HG02943 (cell line): ENCODE results near the gene FLRT2.

Experiments used
- ATAC-seq: cut with Tn5 transposase; IDR thresholded peaks from one replicate; pipeline ENCODE4 v1.9.1; 2021; ENCODE audit warnings: mild to moderate bottlenecking, low read depth, moderate library complexity; ENCODE audit not compliant: unreplicated experiment

Gene FLRT2

DNA sequence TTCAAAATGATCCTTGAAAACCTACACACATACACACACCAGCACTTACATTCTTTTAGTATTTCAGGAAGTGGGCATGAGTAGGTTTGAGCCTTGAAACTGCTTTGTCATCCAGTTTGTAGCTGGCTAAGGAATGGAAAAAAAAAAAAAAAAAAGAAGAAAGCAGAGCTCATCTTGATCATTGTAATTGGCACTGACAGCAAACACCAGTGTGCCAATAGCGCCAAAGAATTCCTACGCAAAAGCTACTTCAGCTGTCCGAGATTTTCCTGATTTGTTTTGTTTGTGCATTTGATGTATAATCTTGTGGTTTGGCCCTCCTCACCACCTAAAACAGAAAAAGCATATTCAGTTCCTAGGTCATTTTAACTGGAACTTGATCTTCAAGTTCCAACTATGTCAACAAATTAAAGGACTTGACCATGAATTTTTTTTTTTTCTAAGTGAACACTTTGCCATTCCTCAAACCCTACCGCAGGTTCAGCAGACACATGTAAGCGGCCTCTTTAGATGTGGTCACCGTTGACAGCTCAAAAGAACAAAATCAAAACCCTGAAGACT lies 57.3 kb downstream of the FLRT2 start:
- no peak for ATAC-seq

DNA sequence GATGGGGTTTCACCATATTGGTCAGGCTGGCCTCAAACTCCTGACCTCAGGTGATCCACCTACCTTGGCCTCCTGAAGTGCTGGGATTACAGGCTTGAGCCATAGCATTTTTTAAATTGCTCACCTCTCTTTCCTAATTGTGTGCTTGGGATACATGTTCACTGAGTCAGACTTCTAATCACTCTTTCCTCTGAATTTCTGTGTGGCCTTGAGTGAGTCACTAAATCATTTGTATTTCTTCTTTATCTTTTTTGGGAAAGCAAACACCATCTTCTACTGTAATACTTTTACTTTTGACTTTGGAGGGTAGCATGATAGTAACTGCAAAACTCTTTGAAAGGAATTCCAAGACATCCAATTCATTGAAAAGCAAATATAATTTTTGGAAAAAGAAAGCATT lies 60.8 kb downstream of the FLRT2 start:
- ATAC-seq: no peak

- ATAC-seq: no peak
Measured at GRCh38 chr14:85594217-85594616, 64.3 kb downstream of the FLRT2 start.

DNA sequence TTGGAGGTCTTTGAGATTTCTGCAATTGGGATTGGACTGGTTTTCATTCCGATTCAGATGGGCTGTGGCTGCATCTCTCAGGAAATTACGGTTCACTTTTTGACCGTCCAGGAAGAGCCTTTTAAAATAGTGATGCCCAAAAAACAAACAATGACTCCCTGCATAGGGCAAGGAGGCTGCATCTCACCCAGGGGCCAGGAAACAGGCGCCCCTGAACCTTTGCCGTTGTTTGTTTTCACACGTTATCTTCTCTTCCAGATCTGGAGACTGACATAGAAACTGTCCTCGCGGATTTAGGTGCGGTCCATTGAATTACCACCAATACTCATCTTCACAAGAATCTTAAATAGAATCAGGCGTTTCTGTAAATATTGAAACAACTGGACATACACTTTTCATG lies 66.0 kb downstream of the FLRT2 start:
- no peak for ATAC-seq

DNA sequence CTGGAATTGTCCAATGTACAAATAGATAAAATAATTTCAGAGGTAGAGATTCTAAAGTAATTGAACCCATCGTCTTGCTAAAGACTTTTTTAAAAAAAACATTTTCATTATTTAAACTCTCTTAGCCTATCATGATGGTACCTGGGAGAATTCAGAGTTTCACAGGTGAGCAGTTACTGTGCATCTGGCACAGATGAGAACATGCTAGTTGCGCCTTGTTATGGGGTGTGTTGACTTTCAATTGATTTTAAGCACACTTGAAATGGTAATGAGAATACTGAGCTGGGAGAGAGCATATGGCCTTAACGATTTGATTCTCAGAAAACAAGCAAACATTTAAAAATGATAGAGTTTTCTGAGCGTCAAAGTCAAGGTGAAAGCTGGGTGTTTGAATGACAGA lies 66.6 kb downstream of the FLRT2 start:
- ATAC-seq: no peak

- ATAC-seq: no peak
Measured at GRCh38 chr14:85597701-85598100, 67.8 kb downstream of the FLRT2 start.

DNA sequence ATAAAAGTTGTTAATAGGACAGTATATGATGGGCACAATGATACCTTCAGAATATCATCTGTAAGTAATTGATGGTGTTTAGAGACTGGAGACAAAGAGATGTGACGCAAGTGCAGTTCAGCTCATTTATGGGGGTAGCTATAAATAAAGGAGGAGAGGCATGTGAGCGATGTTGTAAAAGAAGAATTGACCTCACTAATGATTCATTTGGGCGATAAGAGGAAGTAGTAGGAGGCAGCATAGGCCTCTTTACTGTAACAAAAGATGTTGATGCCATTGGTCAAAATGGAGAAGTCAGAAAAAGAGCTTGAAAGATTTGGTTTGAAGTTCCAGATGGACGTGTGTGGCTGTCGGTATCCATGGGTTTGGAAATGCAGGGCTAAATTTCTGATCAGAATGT lies 70.0 kb downstream of the FLRT2 start:
- ATAC-seq: no peak

DNA sequence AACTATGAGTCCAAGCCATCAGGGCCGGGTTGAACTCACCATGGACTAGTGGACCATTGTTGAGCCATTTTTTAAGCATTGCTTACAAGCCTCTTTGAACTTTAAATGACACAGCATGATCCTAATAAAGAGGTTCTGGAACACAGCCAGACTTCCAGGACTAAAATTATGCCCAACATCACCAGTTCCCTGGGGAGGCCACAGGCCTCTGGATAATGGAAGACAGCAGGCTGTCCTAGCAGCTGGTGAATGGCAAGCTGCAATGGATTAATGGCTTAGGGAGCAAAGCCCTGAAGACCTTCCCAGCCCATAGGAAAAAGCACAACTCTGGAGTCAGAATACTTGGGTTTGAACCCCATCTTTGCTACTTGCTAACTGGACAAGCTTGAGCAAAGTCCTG lies 71.3 kb downstream of the FLRT2 start:
- no peak for ATAC-seq

DNA sequence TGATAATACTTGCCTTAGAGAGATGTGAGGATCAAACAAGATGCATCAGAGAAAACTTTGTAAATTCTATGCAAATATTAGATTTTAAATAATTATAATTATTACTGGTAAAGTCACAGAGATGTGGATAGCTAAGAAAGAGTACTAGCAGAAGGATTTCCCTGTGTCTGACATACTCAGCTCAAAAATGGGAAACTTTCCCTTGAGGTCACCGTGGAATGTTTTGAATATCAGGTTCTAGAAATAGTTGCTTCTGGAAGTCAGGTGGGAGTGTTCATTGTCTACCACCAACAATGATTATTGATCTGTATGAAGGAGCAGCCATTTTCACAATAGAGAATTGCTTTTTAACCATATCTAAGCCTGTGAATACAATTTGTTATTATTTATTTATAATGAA lies 71.7 kb downstream of the FLRT2 start:
- ATAC-seq: no peak

DNA sequence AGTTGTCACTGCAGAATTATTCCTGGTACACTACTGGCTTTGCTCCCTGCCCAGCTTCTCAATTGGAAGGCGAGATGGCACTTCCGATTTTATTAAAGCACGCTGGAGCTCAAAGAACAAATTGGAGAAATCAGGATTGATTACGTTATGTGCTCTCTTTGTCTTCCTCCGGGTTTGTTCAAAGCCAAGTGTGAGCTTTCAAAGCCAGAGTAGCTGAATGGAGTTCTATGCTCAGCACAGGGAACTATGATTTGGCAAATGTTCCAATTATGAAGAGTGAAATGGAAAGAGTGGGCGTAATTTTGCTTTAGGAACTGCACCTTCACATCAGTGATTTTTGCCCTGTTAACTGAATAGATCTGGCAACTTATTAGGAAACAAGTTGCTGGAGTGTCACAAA lies 72.4 kb downstream of the FLRT2 start:
- no peak for ATAC-seq

DNA sequence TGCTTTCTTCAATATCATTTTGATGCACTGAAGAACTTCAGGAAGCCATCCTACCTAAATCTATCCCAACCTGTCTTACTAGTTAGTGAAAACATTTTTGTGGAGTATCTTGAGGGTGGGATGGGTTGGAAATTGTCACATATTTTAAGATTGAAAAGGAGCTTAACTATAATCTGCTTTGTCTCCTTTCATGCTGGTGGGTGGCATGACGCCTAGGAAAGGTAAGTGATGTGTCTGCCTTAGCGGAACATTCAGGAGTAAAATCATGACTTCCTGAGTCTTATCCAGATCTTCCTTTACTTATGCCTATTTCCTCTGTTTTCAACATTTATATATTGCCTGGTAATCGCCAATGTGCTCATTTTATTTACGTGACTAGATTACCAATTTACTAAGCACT lies 74.1 kb downstream of the FLRT2 start:
- ATAC-seq: no peak

GRCh38 chr14:85604714-85605113 lies 74.8 kb downstream of the FLRT2 start:
- no peak for ATAC-seq

DNA sequence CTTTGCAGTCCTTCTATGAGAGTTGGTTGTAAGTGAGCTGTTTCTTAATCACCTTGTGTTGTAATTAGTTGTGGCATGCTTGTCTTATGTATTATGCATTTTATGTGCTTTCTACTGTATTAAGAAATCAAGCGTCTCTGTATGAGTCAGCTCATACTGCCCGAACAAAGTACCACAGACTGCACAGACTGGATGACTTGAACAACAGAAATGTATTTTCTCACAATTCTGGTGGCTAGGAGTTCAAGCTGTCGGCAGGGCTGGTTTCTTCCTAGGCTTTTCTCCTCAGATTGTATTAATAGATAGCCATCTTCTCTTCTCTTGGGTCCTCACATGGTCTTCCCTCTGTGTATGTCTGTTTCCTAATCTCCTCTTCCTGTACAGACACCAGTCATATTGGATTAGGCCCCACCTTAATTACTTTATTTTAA lies 77.7 kb downstream of the FLRT2 start:
- ATAC-seq: no peak

- ATAC-seq: no peak
Measured at GRCh38 chr14:85613496-85613895, 83.6 kb downstream of the FLRT2 start.

- no peak for ATAC-seq
Measured at GRCh38 chr14:85616386-85616885, 86.5 kb downstream of the FLRT2 start.

GRCh38 chr14:85616886-85617285 lies 86.9 kb downstream of the FLRT2 start:
- ATAC-seq: no peak

- ATAC-seq: no peak
Measured at GRCh38 chr14:85617791-85618190, 87.8 kb downstream of the FLRT2 start.

GRCh38 chr14:85618390-85618789 lies 88.4 kb downstream of the FLRT2 start:
- ATAC-seq: no peak

DNA sequence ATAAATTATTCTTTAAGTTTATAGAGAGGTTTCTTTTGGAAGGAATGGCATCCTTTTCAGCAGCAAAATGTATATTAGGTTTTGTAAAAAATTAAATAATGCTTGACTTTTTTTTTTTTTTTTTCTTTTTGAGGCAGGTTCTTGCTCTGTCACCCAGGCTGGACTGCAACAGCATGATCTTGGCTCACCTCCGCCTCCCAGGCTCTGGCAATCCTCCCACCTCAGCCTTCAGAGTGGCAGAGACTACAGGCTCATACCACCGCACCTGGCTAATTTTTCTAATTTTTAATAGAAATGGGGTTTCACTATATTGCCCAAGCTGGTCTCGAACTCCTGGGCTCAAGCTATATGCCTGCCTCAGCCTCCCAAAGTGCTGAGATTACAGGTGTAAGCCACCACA lies 89.0 kb downstream of the FLRT2 start:
- no peak for ATAC-seq

GRCh38 chr14:85619851-85620250 lies 89.9 kb downstream of the FLRT2 start:
- no peak for ATAC-seq

DNA sequence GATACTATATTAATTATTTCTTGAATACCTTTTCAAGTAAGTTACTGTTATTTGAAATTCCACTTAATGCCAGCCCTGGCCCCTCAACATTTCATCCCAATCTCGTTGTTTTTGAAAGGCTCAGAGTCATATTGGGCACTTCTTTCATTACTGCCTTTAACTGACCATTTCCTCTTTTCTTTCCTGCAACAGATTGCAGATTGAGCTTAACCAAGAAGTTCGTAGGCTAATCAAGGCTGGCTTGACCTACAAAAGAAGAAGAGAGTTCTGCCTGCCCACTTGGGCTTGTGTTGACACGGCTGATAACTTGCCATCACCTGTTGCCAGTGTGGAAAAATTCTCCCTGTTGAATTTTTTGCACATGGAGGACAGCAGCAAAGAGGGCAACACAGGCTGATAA lies 91.0 kb downstream of the FLRT2 start:
- ATAC-seq: no peak

DNA sequence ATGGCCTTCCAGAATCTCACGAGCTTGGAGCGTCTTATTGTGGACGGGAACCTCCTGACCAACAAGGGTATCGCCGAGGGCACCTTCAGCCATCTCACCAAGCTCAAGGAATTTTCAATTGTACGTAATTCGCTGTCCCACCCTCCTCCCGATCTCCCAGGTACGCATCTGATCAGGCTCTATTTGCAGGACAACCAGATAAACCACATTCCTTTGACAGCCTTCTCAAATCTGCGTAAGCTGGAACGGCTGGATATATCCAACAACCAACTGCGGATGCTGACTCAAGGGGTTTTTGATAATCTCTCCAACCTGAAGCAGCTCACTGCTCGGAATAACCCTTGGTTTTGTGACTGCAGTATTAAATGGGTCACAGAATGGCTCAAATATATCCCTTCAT lies 92.2 kb downstream of the FLRT2 start:
- ATAC-seq: no peak
